ENCODE data around the gene COL13A1. TPM values are rescaled to one million over a fixed set of nuclear protein-coding genes. Genes with fewer than 3 reads are reported as not detected.

Gene COL13A1
- total and polyA plus RNA-seq, 12 donors: 0.54 to 7.6 (median 1.9) TPM

- Histone ChIP-seq H3K27ac (no peak overlapping the region), H3K9me3 (replicated peaks in 1 of 3) (no peaks in the 10 kb centered on the region), H3K27me3 (no peaks in the 10 kb centered on the region), H3K36me3 (replicated peaks in 1 of 2) (no peaks in the 10 kb centered on the region), H3K4me3 (no peak overlapping the region), H3K4me1 (replicated peaks in 1 of 2) (no peaks in the 10 kb centered on the region)
- DNase-seq: no peak
- intact Hi-C loops (cut with DNase I): no loop called here
- TF ChIP-seq POLR2A (IDR thresholded peaks at IDR 0.05): no peak
- TF ChIP-seq CTCF (IDR thresholded peaks at IDR 0.05): no peak
- WGBS, 4 donors: 81 to 89% (median 86%) methylated on average over 17 of the region's 17 CpGs
Observed at GRCh38 chr10:69839696-69840345, 38.1 kb downstream of the COL13A1 start.

- intact Hi-C loops (cut with DNase I): no loop called here
- H3K27ac ChIP-seq: no peak overlapping the region
- no peak for DNase-seq
- no peak for TF ChIP-seq POLR2A (IDR thresholded peaks at IDR 0.05)
- no peak for TF ChIP-seq CTCF (IDR thresholded peaks at IDR 0.05)
- no peaks in the 10 kb centered on the region for H3K27me3 ChIP-seq
- no peaks in the 10 kb centered on the region for H3K36me3 ChIP-seq (replicated peaks in 1 of 2)
- 78 to 95% (median 83%) methylated on average over 9 of the region's 9 CpGs for WGBS, 4 donors
- H3K9me3 ChIP-seq (replicated peaks in 1 of 3): no peaks in the 10 kb centered on the region
- no peak overlapping the region for H3K4me3 ChIP-seq
- H3K4me1 ChIP-seq (replicated peaks in 1 of 2): peaks cover 0 to 1% of the 10 kb centered on the region in 2 donors
Observed at GRCh38 chr10:69840773-69841172, 39.1 kb downstream of the COL13A1 start.

- WGBS, 4 donors: 66 to 90% (median 81%) methylated on average over 8 of the region's 8 CpGs
- H3K27me3 ChIP-seq: no peaks in the 10 kb centered on the region
- TF ChIP-seq CTCF (IDR thresholded peaks at IDR 0.05) (no peak), POLR2A (IDR thresholded peaks at IDR 0.05) (no peak)
- peaks cover 0 to 2% of the 10 kb centered on the region in 2 donors for H3K4me1 ChIP-seq (replicated peaks in 1 of 2)
- no peaks in the 10 kb centered on the region for H3K9me3 ChIP-seq (replicated peaks in 1 of 3)
- no peak overlapping the region for H3K27ac ChIP-seq
- H3K4me3 ChIP-seq: no peak overlapping the region
- no peak for DNase-seq
- no peaks in the 10 kb centered on the region for H3K36me3 ChIP-seq (replicated peaks in 1 of 2)
- intact Hi-C loops (cut with DNase I): no loop called here
Observed at GRCh38 chr10:69842020-69842419, 40.3 kb downstream of the COL13A1 start.

- DNase-seq: no peak
- WGBS, 4 donors: 83 to 88% (median 87%) methylated on average over 5 to 10 of the region's 10 CpGs
- no peak for TF ChIP-seq CTCF (IDR thresholded peaks at IDR 0.05)
- TF ChIP-seq POLR2A (IDR thresholded peaks at IDR 0.05): no peak
Observed at GRCh38 chr10:69842882-69843281, 41.2 kb downstream of the COL13A1 start.

More at GRCh38 chr10:69842882-69843281, 41.2 kb downstream of the COL13A1 start:
- Histone ChIP-seq H3K27ac (no peak overlapping the region), H3K36me3 (replicated peaks in 1 of 2) (no peaks in the 10 kb centered on the region), H3K27me3 (no peaks in the 10 kb centered on the region), H3K4me1 (replicated peaks in 1 of 2) (peaks cover 0 to 2% of the 10 kb centered on the region in 2 donors), H3K4me3 (no peak overlapping the region), H3K9me3 (replicated peaks in 1 of 3) (no peaks in the 10 kb centered on the region)
- intact Hi-C loops (cut with DNase I): no loop called here

Data from adrenal gland (tissue), 12 donors.